Stimulated activated CD8-positive, alpha-beta memory T cell treated with anti-CD3 and anti-CD28 coated beads, Interleukin-12 subunit alpha, Interleukin-12 subunit beta, amount 100 ng/mL, for 4 hours (primary cell): ENCODE data around the gene PRKAG1.

Experiments used
- DNase-seq: peaks from one replicate; pipeline ENCODE4 v3.0.0-alpha.2; 2020; ENCODE audit warnings: low read depth

Gene PRKAG1

GRCh38 chr12:48966177-48966895 is 52.2 kb downstream of the PRKAG1 start:
- DNase-seq: no peak

DNA sequence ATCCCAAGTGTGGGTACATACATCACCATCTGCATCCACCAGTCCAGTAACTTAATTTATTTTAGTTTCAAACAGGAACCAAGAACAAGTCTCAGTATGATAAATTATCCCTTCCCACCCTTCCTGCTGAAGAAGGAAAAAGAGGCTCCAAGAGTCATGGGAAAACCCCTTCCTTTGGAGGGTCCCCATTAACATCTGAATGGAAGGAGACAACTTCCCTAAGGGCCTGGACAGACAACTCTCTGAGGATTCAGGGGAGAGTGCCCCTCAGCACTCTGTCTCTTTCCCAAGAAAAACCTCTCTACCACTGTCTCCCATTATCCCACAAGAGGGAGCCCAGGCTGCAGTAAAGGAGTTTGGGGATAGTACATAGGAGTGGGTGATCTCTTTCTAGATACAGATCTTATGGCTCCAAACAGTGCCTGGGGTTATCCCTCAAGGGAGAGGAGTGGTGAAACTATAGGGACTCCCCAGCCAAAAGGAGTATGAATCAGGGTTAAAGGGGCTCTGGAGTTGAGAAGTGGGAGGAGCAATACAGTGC is 53.2 kb downstream of the PRKAG1 start:
- no peak for DNase-seq

GRCh38 chr12:48961801-48962200 is 56.8 kb downstream of the PRKAG1 start:
- DNase-seq: no peak

GRCh38 chr12:48961331-48961730 is 57.2 kb downstream of the PRKAG1 start:
- no peak for DNase-seq

DNA sequence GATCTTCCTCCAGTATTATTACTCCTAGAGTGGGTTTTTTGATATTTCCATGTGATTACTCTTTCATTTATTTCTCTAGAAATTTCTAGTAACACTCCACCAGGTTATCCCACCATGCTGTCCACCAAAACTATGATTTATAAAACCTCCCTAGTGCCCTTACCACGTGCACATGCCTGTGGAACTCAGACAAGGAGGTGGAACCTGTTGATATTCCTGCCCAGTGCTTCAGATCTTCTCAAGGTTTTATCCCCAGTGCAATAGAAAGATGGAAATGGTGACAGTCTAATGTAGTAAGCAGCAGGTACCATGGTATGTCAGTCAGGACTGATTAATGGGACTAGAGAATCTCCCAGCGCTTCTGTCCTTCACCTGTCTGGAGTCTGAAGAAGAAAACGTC is 57.7 kb downstream of the PRKAG1 start:
- no peak for DNase-seq

- DNase-seq: no peak
These were observed 60.6 kb downstream of the PRKAG1 start for GRCh38 chr12:48958049-48958388.

- peak; percentile 87 for DNase-seq
These were observed 61.2 kb downstream of the PRKAG1 start, which contains the start of gene ARF3 for GRCh38 chr12:48957141-48958048. ARF3 (minus strand) TSS chr12:48957487; CDS start chr12:48941095, 16,392 bp downstream.

GRCh38 chr12:48956279-48957140 is 62.1 kb downstream of the PRKAG1 start:
- no peak for DNase-seq

- no peak for DNase-seq
These were observed 63.6 kb downstream of the PRKAG1 start for GRCh38 chr12:48954841-48955501.

DNA sequence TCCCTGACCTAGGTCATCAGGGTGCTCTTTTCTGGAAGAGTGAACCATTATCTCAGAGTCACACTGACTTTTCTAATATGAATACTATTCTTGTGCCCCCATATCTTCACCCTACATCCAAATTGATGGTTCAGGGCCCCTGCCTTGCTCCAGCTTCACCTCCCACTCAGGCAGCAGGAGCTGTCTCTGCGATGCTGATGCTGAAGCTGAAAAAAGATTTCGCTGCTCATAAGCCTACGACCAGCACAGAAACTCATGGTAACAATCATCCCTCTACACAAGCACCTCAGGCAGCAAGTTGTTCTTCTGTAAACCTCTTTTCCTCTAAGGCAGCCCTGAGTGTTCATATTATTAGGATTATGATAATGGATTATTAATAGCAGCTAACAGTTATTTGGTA is 64.5 kb downstream of the PRKAG1 start:
- no peak for DNase-seq

DNA sequence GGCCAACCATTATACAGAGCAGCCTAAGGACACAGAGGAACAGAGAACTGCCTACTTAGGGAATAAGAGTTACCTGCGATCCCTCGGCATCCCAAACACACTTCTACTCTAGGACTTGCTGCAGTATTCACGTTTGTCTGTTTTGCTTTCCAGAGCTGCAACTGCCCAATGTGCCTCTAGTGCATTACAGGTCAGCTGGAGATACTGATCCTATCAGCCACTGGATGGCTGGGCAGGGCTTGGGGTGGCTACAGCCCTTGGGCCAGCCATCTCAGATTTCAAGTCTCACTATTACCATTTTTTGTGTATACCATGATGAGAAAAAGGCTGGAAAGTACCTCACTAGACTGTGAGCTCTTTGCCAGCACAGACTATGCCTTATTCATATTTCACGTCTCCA is 65.9 kb downstream of the PRKAG1 start:
- DNase-seq: no peak
